ENCODE results near the gene NGLY1.

- no peak for TF ChIP-seq CTCF (IDR thresholded peaks at IDR 0.05; ENCODE audit: insufficient read depth, low read depth, low read length)
- TF ChIP-seq EZH2 (IDR thresholded peaks at IDR 0.05; ENCODE audit: insufficient read depth, low read length): no peak
These were observed 2.6 kb upstream of the NGLY1 start for GRCh38 chr3:25785826-25786225.

All from astrocyte (in vitro differentiated cells and primary cell).